T-helper 1 cell (primary cell): ENCODE results near the gene ZNF680.
"Not testable (repeated sequence)": the region's sequence is repeated elsewhere in the genome, so short reads cannot be mapped to it uniquely, and the experiment has no call there.

Experiments used
- DNase-seq, 5 donors: peaks; one replicate each; pipeline ENCODE4 v3.0.0-alpha.2; 2012 to 2020

ZNF680 gene

DNA sequence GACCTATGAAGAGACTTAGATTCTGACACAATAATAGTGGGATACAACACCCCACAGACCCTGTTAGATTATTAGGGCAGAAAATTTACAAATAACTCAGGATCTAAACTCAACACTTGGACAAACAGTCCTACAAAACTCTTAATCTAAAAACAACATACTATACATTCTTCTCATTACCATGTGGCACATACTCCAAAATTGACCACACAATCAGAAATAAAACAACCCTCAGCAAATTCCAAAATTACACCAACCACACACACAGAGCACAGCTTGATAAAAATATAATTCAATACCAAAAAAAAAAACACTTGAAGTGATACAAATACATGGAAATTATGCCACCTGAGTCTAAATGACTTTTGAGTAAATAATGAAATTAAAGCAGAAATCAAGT, 7.8 kb downstream of the ZNF680 start:
- DNase-seq = no peak

DNA sequence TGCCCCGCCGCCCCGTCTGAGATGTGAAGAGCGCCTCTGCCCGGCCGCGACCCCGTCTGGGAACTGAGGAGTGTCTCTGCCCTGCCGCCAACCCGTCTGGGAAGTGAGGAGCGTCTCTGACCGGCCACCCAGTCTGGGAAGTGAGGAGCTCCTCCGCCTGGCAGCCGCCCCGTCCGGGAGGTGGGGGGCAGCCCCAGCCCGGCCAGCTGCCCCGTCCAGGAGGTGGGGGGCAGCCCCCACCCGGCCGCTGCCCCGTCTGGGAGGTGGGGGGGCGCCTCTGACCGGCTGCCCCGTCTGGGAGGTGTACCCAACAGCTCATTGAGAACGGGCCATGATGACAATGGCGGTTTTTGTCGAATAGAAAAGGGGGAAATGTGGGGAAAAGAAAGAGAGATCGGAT, 8.7 kb downstream of the ZNF680 start:
- not testable (repeated sequence) for DNase-seq

DNA sequence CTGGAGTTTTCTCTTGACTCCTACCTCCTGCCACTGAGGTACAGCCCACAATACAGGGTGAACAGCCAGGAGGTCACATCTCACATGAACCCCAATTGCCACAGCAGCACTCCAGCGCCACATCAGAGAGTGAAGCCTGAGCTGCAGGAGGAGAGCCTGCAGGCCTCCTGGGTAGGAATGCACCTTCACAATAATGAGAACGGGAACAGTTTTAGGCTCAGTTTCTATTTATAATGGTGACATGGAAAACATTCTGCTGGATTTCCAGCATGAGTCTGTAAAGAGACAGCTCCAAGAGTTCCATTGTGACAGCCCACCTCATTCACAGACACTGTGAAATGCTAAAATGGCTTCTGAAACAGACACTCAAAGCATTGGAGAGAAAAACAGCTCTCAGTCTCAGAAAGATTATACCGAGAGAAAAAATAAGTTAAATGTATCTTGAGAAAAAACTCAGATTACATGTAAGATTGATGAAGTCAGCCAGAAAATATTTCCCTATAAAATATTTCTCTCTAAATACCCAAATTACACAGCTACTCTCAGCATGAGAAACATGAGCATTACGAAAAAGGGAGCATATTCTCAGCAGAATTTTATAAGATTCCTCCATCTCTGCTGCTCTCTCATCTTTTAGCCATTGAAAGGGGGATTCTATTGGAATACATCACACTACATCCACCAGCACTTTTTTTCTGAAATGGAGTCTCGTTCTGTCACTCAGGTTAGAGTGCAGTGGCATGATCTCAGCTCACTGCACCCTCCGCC, 11.3 kb downstream of the ZNF680 start:
- no peak for DNase-seq

- no peak for DNase-seq
Measured at GRCh38 chr7:64544010-64544409, 18.9 kb downstream of the ZNF680 start.

DNA sequence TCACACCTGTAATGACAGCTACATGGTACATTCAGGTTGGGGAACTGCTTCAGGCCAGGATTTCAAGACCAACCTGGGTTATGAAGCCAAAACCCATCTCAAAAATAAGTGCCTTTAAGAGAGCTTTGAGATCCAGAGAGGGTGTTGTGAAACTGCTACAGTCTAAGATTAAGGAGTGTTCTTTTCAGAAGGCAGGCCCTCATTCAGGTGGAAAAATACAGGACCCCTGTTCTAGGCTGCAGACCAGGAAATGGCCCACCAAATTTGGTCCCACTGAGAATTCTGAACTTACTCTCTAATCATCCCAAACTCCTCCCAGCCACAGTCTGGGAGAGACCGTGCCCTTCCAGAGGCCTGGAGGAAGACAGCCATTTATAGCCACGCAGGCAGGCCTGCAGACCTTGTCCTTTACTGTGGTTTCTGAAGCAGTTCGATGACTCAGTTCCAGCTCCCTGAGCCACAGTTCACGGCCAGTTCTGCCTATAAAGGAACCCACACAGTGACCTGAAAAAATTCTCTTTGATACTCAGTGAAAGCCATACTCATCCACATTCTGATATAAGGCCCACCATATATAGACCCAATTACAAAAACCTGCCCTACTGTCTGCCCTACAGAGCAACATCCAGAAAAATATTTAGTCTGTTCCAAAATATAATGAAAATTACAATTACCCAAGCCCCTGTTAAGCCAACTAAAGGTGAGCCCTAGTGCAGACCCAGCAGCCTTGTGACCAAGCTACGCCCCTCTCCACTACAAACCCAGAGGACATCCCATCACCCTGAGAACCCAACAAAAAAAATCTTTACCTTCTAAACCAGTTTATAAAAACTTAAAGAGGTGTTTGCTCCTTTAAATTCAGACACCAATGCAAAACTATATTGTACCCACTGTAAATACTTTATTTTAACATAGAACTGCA, 21.2 kb downstream of the ZNF680 start:
- no peak for DNase-seq

- DNase-seq = no peak
Measured at GRCh38 chr7:64533756-64534155, 29.1 kb downstream of the ZNF680 start.

DNA sequence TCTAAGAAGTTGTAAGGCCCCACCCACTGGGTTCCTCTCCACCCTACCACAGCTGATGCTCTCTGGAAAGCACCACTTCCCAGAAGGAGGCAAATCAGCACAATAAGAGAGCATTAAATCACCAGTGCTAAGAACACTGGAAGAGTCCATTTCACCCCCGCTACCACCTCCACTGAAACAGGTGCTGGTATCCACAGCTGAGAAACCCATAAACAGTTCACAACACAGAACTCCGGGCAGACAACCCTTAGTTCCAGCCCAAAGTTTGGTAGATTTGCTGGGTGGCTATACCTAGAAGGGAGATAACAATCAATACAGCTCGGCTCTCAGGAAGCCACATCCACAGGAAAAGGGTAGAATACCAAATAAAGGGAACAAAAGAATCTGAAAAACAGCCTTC, 34.1 kb downstream of the ZNF680 start:
- DNase-seq = no peak

DNA sequence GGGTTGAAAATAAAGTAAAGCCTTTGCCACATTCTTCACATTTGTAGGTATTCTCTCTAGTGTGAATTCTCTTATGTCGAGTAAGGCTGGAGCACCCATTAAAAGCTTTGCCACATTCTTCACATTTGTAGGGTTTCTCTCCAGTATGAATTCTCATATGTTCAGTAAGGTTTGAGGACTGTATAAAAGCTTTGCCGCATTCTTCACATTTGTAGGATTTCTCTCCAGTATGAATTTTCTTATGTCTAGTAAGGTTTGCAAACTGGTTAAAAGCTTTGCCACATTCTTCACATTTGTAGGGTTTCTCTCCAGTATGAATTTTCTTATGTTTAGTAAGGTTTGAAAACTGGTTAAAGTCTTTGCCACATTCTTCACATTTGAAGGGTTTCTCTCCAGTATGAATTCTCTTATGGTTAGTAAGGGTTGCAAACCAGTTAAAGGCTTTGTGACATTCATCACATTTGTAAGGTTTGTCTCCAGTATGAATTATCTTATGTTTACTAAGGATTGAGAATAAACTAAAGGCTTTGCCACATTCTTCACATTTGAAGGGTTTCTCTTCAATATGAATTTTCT, 41.4 kb downstream of the ZNF680 start:
- no peak for DNase-seq

- no peak for DNase-seq
Measured at GRCh38 chr7:64516451-64516850, 46.4 kb downstream of the ZNF680 start.

- no peak for DNase-seq
Measured at GRCh38 chr7:64515781-64516180, 47.1 kb downstream of the ZNF680 start.

- no peak for DNase-seq
Measured at GRCh38 chr7:64515330-64515729, 47.5 kb downstream of the ZNF680 start.

GRCh38 chr7:64509583-64509982, 53.3 kb downstream of the ZNF680 start:
- no peak for DNase-seq

GRCh38 chr7:64504581-64505120, 58.2 kb downstream of the ZNF680 start:
- no peak for DNase-seq

DNA sequence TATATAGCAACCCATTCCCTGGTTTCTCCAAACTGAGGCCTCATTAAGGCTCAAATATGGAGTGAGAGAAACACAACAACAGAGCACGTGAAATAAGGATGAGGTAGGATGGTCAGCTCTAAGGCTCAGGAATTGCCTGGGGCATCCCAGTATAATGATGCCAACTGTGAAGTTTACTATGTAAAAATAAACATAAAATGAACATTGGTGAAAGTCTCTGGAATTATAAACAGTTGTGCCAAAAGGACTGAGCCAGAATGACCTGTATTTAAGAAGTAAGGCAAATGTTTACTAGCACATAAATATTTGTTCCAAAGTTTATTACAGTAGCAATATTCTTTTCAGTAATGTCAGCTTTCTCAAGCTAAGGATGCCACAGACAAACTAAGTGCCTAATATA, 64.6 kb downstream of the ZNF680 start:
- DNase-seq = no peak

- DNase-seq = no peak
Measured at GRCh38 chr7:64494912-64495461, 67.9 kb downstream of the ZNF680 start.

GRCh38 chr7:64485623-64486022, 77.2 kb downstream of the ZNF680 start:
- DNase-seq = no peak
